Cardiac muscle cell (in vitro differentiated cells and primary cell): ENCODE measurements around the gene SRSF4. TPM values are rescaled to one million over a fixed set of nuclear protein-coding genes. Genes with fewer than 3 reads are reported as not detected.
"Not testable (repeated sequence)": the region's sequence is repeated elsewhere in the genome, so short reads cannot be mapped to it uniquely, and the experiment has no call there.

ENCODE experiments used
- DNase-seq, 2 donors: peaks; one replicate each; pipeline versions ENCODE4 v3.0.0 to v3.0.0-alpha.2; 2010 to 2017; ENCODE audit warnings: low read depth in 1 of 2, low spot score in 1 of 2
- H3K27ac ChIP-seq: fragments of 200-600 bp; sonication (generic); 2 replicates; pipeline ENCODE4 v1.5.1; 2016
- H3K27me3 ChIP-seq: fragments of 200-600 bp; sonication (generic); 2 replicates; pipeline ENCODE4 v1.6.0; 2016; ENCODE audit warnings: control low read depth
- H3K36me3 ChIP-seq: fragments of 200-600 bp; sonication (generic); 2 replicates; pipeline ENCODE4 v1.5.1; 2016; ENCODE audit warnings: control low read depth
- H3K4me1 ChIP-seq: fragments of 200-600 bp; sonication (generic); 2 replicates; pipeline ENCODE4 v1.8.1; 2017; ENCODE audit warnings: low read depth, mild to moderate bottlenecking, mixed run types
- H3K4me3 ChIP-seq: fragments of 200-600 bp; sonication (generic); 2 replicates; pipeline ENCODE4 v1.5.1; 2016; ENCODE audit warnings: mild to moderate bottlenecking
- H3K9me3 ChIP-seq: fragments of 200-600 bp; sonication (generic); 2 replicates; pipeline ENCODE4 v1.5.1; 2017; ENCODE audit warnings: low read depth, mild to moderate bottlenecking, control low read depth
- CTCF ChIP-seq: IDR thresholded peaks from 2 replicates; pipeline ENCODE4 v1.5.1; 2012; ENCODE audit warnings: low read depth, mild to moderate bottlenecking, low read length
- polyA plus RNA-seq: library from polyadenylated mRNA; unstranded; fragments of >200 nt; fragmentation: Nextera tagmentation; extraction: Ambion mirVana; gene quantifications from 2 replicates; pipeline ENCODE4 v1.2.1, GENCODE V29; 2016
- total RNA-seq: library from RNA; depleted of rRNA; stranded (reverse); fragments of >200 nt; gene quantifications from 2 replicates; pipeline ENCODE4 v1.2.3, GENCODE V29; 2016

SRSF4 gene
- total and polyA plus RNA-seq, 2 experiments from 2014 or later, result 72.3 to 92.6 TPM

GRCh38 chr1:29113413-29114117, 68.1 kb downstream of the SRSF4 start:
- H3K27ac ChIP-seq, result no peak overlapping the region
- H3K4me1 ChIP-seq, result peaks cover 9% of the 10 kb centered on the region
- no peak for TF ChIP-seq CTCF
- no peaks in the 10 kb centered on the region for H3K36me3 ChIP-seq
- H3K4me3 ChIP-seq, result no peak overlapping the region
- no peak for DNase-seq
- H3K27me3 ChIP-seq, result no peaks in the 10 kb centered on the region
- H3K9me3 ChIP-seq, result no peaks in the 10 kb centered on the region

GRCh38 chr1:29112705-29113412, 68.8 kb downstream of the SRSF4 start:
- Histone ChIP-seq H3K4me1 (peaks cover 6% of the 10 kb centered on the region), H3K9me3 (no peaks in the 10 kb centered on the region), H3K36me3 (no peaks in the 10 kb centered on the region), H3K27ac (no peak overlapping the region), H3K27me3 (no peaks in the 10 kb centered on the region), H3K4me3 (no peak overlapping the region)
- DNase-seq, result no peak
- no peak for TF ChIP-seq CTCF

- H3K27ac ChIP-seq, result not testable (repeated sequence)
These were observed 73.7 kb downstream of the SRSF4 start for GRCh38 chr1:29108041-29108440.

GRCh38 chr1:29105822-29106221, 75.9 kb downstream of the SRSF4 start:
- no peak for DNase-seq
- Histone ChIP-seq H3K4me1 (no peaks in the 10 kb centered on the region), H3K27me3 (no peaks in the 10 kb centered on the region), H3K9me3 (no peaks in the 10 kb centered on the region), H3K36me3 (no peaks in the 10 kb centered on the region), H3K27ac (no peak overlapping the region), H3K4me3 (no peak overlapping the region)
- no peak for TF ChIP-seq CTCF

More at GRCh38 chr1:29108041-29108440, 73.7 kb downstream of the SRSF4 start:
- not testable (repeated sequence) for H3K4me3 ChIP-seq, H3K9me3 ChIP-seq, H3K4me1 ChIP-seq, DNase-seq, H3K36me3 ChIP-seq, H3K27me3 ChIP-seq

- Histone ChIP-seq H3K4me1 (no peaks in the 10 kb centered on the region), H3K27ac (no peak overlapping the region), H3K36me3 (no peaks in the 10 kb centered on the region), H3K4me3 (no peak overlapping the region), H3K9me3 (no peaks in the 10 kb centered on the region), H3K27me3 (no peaks in the 10 kb centered on the region)
- no peak for DNase-seq
- no peak for TF ChIP-seq CTCF
These were observed 81.2 kb downstream of the SRSF4 start for GRCh38 chr1:29100487-29100886.

GRCh38 chr1:29099286-29099685, 82.4 kb downstream of the SRSF4 start:
- Histone ChIP-seq H3K4me3 (no peak overlapping the region), H3K9me3 (no peaks in the 10 kb centered on the region), H3K4me1 (no peaks in the 10 kb centered on the region), H3K27me3 (no peaks in the 10 kb centered on the region), H3K27ac (no peak overlapping the region), H3K36me3 (no peaks in the 10 kb centered on the region)
- no peak for TF ChIP-seq CTCF
- no peak for DNase-seq
